ENCODE results near the gene AUTS2.

GRCh38 chr7:70791341-70791740 is 1193.1 kb downstream of the AUTS2 start:
- TF ChIP-seq CTCF (IDR thresholded peaks at IDR 0.05 in 8 of 11, conservative IDR thresholded peaks at IDR 0.05 in 3 of 11) (no peak), POLR2AphosphoS5 (IDR thresholded peaks at IDR 0.05) (no peak), POLR2A (IDR thresholded peaks at IDR 0.05) (no peak)

Data from spleen (tissue), 7 donors.